CD4-positive, alpha-beta T cell treated with Interleukin-4 for 4 hours (primary cell): ENCODE data around the gene NECTIN2.

Source experiments
- DNase-seq: peaks from one replicate; pipeline ENCODE4 v3.0.0-alpha.2; 2020

The NECTIN2 gene

DNA sequence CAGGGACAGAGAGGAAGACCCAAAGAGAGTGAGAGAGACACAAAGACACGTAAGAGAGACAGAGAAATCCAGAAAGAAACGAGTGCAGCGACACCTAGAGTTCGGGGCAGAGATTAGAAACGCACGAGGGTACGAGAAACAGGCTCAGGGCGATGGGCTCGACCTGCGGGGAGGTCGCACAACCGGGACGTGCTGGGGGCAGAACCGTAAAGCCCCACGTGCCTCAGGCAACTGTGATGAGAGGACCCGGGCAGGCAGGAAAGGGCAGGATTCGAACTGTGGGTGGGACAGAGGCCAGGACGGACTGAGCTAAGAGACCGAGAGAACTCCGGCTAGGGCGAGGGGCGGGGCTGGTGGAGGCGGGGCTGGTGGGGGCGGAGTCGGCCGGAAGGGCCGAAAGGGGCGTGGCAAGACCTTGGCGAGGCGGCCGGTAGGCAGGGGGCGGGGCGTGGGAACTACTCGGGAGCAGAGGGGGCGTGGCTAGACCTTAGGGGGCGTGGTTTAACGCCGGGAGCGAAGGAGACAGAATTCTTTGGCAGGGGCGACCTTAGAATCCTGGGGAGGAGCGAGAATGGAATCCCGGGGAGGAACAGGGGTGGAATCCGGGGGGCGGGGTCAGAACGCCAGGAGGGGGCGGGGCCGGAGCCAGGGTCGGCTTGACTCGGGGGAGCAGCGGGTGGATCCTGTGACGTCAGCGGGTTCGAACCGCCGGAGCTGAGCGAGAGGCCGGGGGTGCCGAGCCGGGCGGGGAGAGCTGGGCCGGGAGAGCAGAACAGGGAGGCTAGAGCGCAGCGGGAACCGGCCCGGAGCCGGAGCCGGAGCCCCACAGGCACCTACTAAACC, at the start of gene NECTIN2:
Gene NECTIN2 (plus strand): TSS at position 686 of the 843 bp plus-strand sequence. CDS start 229 bp downstream, outside the sequence.
- peak; percentile 59 for DNase-seq

DNA sequence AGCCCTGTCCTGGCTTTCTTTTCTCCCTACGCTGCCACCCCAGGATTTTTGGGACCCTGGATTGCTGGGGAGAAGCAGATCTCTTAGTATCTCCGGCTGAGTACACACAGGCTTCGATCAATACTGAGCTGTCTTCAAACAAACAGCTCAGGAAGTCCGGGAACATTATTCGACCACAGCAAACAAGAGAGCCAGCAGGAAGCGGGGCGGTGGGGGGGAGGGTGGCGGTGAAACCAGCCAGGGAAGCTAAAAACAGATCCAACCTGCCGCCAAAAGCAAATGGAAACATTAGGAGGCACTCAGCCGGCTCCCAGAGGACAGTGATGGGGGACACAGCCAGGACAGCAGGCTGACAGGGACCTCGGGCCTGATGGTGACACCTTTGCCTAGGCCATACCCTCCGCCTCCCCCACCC, 49.4 kb upstream of the NECTIN2 start:
- no peak for DNase-seq

DNA sequence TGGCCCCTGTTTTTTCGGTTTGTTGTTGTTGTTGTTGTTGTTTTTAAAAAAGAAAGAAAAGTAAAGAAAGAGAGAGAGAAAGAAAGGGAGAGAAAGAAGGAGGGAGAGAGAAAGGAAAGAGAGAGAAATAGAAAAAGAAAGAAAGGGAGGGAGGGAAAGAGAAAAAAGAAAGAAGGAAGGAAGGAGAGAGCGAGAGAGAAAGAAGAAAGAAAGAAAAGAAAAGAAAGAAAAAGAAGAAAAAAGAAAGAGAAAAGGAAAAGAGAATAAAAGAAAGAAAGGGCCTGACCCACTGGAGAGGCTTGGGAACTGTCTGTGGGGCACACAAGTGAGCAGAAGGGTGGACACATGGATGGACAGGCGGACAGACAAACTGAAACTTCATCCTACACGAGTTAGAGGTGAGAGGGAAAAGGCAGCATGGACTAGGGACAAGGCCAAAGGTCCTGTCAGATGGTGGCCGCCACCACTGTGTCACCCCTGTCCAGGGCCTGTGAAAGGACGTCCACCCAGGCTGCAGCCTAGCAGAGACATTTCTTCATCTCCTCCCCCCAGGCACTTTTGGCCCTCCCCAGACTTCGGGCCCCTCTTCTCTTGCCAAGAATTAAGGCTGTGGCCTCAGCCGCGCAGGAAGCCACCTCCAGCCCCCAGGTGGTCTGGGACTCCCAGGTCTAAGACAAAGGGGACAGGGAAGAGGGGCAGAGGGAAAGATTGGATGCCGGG, 46.3 kb upstream of the NECTIN2 start:
- no peak for DNase-seq

DNA sequence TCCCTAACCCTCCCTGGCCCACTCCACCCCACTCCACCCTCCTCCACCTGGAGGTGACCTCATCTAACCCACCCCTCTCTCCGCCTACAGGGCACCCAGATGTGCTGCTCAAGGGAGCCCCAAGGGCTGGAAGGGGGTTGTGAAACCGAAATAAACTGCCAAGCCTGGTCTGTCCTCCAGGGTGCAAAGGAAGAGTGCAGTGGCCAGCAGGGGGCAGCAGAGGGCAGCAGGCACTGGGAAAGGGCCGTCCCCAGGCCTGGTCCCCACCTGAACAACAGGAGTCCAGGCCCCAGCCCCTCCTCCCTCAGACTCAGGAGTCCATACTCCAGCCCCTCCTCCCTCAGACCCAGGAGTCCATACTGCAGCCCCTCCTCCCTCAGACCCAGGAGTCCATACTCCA, 45.6 kb upstream of the NECTIN2 start:
- DNase-seq, result peak; percentile 68

DNA sequence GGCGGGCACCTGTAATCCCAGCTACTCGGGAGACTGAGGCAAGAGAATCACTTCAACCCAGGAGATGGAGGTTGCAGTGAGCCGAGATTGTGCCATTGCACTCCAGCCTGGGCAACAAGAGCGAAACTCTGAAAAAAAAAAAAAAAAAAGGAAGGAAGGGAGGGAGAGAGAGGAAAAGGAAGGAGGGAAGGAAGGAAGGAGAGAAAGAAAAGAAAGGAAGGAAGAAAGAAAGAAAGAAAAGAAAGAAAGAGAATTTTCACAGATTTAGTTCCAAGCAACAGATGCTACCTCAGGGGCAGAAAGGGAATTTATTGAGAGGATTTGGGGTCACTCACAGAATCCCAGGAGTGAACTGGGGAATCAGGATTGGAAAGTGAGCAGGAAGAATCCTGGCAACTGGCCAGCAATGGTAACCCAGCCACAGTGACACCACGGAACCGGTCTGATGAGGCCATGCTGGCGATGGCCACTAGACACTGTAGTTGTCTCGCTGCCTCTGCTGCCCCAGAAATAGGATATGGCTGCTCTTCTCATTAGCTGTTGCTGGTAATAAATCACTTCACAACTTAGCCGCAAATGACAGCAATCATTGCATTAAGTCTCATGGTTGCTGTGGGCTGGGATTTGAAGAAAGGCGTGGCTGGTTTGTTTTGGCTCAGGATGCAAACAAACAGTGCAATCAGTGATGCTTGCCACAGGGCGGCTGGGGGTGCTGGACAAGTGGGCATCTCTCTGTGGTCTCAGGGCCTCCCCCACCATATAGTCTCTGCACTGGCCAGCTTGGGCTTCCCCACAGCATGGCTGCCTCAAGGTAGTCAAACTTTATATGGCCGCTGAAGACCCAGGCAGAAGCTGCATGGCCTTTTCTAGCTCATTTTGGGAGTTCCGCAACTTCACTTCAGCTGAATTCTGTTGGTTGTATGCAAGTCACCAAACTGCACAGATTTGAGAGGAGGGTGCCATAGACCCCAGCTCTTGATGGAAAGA, 42.4 kb upstream of the NECTIN2 start:
- no peak for DNase-seq

DNA sequence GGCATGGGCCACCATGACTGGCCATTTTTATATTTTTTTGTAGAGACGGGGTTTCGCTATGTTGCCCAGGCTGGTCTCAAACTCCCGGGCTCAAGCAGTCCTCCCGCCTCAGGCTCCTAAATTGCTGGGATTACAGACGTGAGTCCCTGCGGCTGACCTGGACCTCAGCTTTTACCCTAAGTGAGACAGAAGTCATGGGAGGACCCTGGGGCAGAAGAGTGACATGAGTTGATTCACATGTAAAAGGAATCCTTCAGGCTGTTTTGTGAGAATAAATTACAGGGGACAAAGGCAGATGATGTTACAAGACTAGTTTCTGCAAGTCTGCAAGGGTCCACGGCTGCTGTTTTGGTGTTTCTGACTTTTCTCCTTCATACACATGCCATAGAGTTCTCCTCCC, 39.8 kb upstream of the NECTIN2 start:
- no peak for DNase-seq

DNA sequence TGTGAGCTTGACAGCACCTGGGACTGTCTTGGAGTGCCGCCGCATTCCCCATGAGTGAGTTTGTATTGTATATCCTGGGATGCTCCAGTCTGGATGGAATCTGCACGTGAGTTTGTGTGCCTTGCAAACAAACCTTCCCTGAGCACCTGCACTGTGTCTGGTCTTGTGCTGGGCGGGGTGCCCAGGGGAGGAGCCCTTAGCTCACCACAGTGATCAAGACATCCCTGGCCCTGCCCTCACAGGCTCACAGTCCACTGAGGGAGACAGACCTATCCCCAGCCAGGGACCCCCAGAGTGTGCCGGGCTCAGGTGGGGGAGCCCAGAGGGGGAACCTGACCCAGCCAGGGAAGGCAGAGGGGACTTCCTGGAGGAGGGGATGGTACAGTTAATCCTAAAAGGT, 38.9 kb upstream of the NECTIN2 start:
- DNase-seq, result no peak

DNA sequence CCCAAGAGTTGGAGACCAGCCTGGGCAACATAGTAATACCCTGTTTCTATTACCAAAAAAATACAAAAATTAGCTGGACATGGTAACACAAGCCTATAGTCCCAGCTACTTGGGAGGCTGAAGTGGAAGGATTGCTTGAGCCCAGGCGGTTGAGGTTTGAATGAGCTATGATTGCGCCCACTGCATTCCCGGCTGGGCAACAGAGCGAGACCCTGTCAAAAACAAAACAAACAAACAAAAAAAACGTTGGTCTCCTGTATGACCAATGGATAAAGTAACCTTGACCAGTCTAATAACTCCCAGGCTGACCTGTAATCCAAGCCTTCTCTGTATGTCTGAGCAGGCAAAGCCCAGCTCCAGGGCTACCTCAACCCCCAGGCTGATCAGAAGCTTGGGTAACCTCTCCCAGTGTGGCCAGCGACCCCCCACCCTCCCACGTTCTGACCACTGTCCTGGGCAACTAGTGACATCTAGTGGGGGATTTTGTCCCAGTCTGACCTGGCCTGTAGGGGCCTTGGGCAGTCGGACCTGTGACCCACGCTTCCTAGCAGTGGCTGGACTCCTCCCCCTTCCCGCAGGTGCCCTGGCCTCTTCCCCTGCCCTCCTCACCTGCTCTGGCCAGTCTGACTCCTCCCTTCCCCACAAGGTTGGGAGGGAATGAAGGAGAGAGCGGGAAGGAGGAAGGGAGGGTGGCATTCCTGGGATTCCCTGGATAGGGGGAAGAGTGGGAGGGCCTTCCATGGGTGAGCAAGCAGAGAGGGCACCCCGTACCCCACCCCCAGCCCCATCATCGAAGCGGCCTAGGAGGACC, 38.2 kb upstream of the NECTIN2 start:
- no peak for DNase-seq

DNA sequence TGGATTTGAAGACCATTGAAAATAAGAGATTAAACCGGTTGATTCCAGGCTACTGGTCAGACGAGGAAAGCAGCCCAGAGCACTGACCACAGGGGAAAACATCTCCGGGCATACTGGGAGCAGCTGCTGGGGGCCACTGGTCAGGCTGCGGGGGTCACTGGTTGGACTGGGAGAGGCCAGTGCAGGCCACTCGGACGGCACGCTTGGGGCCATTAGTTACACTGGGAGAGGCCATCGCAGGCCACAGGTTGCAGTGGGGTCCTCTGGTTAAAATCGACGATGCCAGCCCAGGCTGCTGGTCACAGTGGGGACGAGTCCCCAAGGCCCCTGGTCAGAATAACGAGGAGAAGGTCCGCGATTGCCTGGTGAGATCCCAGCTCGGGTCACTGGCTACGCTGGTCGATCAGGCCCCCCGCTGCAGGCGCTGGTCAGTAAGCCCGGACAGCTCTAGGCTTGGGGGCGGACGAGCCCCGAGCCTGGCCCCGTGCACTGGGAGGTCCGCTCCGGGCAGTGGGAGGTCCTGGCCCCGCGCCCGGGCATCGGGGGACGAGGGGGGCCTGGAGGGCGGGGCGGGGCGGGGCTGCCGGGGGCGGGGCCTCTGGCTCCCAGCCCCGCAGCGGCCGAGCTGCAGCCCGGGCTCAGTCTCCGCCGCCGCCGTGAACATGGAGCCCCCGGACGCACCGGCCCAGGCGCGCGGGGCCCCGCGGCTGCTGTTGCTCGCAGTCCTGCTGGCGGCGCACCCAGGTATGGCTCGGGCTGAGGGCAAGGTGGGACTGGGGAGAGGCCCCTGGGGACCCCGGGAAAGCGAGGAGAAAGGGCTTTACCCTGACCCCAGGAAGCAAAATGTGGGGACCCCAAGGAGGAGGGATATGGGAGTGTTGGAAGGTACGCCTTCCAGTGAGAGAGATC, 37.4 kb upstream of the NECTIN2 start, which contains the start of gene BCAM:
Gene BCAM (plus strand): TSS at position 641 of the 909 bp plus-strand sequence. CDS start 22 bp downstream, at position 663.
- DNase-seq, result no peak

DNA sequence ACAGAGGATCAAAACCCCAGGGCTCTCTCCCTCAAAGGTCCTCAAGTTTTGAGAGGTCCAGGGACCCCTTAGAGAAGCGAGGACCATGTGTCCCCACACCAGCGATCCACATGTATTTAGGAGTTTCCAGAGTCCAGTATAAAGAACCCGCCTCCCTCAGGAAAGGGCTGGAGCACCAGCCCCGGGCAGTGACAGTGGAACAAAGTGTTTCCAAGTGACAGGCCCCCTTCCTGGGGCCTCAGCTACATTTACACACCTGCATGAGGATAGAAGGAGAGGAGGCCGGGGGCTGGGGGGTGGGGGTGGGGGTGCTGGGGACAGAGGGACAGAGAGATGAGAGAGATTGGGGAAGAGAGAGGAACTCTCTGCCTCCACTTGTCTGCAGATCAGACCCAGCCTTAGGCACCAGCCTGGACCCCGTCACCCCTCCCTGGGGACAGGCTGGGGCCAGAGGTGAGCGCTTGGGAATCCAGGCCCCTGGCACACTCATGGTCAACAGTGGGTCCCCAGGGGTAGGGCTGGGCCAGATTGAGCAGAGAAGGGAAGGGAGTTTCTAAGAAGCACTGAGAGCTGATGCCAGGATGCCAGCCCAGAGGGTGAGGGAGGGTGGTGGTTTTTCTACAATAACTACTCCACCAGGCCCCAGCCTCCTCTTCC, 36.4 kb upstream of the NECTIN2 start:
- no peak for DNase-seq

DNA sequence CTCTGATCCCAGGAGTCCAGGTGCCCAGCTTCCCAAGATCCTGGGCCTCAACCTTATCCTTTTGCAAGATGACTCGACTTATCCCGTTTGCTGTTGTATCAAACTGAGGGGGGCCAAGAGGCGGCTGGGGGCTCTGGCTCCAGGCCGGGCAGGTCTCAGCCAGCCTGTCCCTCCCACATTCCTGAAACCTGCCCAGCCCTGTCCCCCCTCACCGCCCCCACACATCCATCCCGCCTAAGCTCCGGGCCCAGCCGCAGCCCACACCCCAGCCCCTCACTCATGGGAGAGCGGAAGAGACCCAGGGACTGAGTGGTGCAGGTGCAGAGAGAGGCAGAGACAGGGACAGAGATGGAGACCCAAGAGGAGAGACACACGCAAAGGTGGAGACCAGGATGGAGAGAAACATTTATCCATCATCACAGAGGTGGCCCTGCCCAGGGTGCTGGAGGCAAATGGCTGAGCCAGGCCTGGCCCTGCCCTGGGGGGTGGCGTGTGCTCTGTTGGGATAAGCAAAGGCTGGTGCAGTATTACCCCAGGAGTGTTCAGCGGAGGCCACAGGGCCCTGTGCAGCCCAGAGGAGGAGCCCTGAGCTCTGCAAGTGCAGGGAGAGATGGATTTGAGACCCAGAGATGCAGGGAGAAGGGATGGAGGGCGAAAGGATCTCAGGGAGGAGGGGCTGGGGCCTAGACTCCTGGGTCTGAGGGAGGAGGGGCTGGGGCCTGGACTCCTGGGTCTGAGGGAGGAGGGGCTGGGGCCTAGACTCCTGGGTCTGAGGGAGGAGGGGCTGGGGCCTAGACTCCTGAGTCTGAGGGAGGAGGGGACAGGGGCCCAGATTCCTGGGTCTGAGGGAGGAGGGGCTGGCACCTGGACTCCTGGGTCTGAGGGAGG, 35.6 kb upstream of the NECTIN2 start:
- DNase-seq, result no peak

DNA sequence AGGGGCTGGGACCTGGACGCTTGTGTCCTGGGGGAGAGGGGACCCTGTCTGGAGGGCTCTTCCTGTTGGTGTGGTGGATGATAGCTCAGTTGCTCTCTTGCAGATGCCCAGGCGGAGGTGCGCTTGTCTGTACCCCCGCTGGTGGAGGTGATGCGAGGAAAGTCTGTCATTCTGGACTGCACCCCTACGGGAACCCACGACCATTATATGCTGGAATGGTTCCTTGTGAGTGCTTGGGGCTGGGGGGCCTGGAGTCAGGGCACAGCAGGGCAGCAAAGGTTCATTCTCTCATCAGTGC, 35.0 kb upstream of the NECTIN2 start:
- DNase-seq, result no peak

DNA sequence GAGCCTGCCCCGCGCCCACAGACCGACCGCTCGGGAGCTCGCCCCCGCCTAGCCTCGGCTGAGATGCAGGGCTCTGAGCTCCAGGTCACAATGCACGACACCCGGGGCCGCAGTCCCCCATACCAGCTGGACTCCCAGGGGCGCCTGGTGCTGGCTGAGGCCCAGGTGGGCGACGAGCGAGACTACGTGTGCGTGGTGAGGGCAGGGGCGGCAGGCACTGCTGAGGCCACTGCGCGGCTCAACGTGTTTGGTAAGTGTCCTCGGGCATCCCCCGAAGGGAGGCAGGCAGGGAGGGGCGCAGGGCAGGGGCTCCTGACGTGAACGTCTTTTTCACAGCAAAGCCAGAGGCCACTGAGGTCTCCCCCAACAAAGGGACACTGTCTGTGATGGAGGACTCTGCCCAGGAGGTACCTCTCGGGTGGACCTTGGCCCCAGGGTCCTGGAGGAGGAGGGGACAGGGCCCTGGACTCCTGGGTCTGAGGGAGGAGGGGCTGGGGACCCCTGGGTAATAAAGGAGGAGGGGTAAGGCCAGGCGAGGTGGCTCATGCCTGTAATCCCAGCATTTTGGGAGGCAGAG, 33.9 kb upstream of the NECTIN2 start:
- DNase-seq, result no peak

DNA sequence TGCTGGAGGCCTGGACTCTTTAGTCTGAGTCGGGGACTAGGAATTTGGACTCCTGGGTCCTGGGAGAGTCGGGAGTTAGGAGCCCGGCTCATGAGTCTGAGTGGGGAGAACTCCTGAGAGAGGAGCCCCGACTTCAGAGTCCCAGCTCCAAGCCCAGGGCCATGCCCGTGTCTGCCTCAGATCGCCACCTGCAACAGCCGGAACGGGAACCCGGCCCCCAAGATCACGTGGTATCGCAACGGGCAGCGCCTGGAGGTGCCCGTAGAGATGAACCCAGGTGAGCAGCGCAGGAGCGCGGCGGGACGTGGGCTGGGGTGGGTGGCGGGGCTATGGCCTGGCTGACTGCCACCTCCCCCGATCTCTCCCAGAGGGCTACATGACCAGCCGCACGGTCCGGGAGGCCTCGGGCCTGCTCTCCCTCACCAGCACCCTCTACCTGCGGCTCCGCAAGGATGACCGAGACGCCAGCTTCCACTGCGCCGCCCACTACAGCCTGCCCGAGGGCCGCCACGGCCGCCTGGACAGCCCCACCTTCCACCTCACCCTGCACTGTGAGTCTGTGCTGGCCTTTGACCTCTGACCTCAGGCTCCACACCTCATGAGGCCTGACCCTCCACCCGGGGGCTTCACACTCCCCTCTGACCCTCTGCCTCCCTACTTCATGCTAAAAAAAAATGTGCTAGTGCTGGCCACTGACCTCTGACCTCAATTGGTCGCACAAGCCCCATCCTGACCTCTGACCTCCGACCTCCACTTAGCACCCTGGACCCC, 32.8 kb upstream of the NECTIN2 start:
- no peak for DNase-seq

DNA sequence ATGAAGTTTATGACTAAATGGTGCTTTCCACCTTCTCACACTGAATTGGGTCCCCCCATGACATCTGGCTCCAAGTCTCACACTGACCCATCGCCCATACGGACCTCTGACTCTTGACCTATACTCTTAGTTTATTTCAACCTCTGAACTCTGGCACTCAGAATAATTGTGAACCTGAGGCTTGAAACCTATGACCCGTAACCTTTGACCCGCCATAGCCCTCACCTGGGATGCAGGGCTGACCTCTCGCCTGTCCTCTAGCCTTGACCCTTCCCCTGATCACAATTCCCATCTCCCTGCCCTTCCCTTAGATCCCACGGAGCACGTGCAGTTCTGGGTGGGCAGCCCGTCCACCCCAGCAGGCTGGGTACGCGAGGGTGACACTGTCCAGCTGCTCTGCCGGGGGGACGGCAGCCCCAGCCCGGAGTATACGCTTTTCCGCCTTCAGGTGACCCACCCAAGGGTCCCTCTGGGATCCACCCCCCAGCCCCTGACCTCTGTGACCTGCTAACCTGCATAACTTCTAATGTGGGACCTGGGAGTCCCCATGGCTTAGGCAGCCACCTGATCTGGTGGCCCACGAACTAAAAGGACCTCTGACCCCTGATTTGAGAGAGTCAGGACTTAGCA, 32.1 kb upstream of the NECTIN2 start:
- DNase-seq, result no peak

DNA sequence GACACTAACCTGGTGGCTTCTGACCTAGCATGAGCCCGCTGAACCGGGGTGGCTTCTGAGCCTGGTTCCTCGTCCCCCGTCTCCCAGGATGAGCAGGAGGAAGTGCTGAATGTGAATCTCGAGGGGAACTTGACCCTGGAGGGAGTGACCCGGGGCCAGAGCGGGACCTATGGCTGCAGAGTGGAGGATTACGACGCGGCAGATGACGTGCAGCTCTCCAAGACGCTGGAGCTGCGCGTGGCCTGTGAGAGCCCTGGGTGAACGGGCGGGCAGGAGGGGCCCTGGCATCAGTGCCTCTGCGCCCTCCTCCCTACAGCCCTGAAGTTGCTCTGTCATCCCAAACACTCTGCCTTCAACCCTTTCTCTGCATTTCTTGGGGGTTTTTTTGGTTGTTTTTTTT, 31.6 kb upstream of the NECTIN2 start:
- DNase-seq, result no peak

DNA sequence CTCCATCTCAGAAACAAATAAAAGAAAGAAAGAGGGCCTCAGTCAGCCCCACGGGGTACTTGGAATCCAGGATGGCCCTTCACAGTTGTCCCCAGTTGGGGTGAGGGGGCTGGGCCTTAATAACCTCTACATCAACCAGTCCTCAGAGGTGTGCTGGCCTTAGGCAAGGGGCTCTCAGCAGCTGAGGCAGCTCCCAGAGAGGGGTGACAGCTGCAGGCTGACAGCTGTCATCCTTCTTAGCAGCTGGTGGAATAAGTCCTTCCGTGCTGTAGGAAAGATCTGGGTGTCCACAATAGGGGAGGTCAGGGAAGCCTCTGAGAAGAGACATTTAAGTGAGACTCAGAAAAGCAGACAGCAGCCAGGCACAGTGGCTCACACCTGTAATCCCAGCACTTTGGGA, 29.8 kb upstream of the NECTIN2 start:
- DNase-seq, result no peak
